GM19025 (cell line): ENCODE measurements around the gene USP40.

ENCODE experiments used
- ATAC-seq: cut with Tn5 transposase; IDR thresholded peaks from one replicate; pipeline ENCODE4 v1.9.1; 2021; ENCODE audit warnings: mild to moderate bottlenecking, low read depth, moderate library complexity; ENCODE audit not compliant: unreplicated experiment

The USP40 gene

GRCh38 chr2:233435436-233436190 lies 131.0 kb downstream of the USP40 start:
- ATAC-seq: no peak

DNA sequence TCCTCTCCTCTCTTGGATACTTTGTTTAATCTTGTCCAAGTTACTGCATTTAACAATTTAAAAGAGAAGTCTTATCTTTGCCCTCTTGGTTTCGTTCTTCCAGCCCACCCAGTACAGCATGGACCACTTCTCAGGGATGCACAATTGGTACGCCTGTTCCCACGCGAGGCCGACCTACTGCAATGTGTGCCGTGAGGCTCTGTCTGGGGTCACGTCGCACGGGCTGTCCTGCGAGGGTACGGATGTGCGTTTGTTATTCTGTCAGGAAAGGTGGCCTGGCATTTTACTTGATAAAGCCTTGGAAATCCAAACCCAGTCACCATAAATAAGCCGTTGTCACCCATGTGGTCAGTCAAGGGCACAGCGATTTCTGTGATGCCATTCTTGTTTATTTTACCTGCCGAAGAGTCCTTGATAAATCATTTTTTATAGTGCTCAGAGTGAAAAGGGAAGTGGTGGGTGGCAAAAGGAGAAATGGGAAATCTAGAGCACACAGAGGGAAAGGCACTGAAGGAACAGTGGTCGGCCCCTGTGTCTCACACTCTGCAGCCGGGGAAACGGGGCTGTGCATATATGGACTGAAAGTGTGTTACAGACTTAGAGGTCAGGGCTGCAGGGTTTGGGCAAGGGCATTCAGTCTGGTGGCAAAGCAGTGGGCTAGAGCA lies 131.8 kb downstream of the USP40 start:
- ATAC-seq: no peak

DNA sequence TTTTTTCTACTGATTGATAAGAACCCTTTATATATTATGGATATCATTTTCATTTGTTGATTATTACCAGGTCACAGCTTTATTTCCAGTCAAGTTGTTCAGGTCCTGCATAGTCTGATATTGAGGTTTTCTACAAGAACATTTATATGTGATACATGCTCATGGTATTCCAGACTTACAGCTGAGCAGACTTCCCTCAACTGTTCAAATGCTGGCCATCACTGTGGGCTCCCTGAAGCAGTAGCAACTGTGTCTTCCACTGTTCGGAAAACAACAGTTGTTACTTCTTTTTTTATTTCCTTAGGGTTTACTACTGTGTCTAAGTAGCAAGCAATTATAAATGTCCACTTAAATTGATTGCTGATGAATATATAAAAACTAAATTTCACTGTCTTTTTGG lies 132.8 kb downstream of the USP40 start:
- no peak for ATAC-seq

DNA sequence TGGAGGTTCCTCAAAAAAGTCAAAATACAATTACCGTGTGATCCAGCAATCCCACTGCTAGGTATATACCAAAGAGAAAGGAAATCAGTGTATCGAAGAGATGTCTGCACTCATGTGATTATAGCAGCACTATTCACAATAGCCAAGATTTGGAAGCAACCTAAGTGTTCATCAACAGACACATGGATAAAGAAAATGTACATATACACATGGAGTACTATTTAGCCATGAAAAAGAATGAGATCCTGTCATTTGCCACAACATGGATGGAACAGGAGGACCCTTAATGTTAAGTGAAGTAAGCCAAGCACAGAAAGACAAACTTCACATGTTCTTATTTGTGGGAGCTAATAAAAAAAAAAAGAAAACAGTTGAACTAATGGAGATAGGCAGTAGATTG lies 133.6 kb downstream of the USP40 start:
- ATAC-seq: no peak

DNA sequence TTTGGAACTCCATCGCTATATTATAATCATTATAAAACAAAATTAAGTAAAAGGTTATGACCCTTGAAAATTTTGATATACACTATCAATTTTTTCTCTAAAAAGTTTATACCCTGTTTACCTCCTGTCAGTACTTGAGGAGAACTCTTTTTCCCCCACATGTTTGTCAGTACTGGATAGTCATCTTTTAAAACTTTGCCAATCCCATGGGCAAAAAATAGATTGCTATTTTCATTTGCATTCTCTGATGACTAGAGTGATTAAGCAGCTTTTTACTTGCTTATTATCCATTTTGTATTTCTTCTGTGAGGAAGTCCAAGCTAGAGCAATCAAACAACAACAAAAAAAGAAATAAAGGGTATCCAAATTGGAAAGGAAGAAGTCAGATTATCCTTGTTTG lies 135.9 kb downstream of the USP40 start:
- no peak for ATAC-seq

DNA sequence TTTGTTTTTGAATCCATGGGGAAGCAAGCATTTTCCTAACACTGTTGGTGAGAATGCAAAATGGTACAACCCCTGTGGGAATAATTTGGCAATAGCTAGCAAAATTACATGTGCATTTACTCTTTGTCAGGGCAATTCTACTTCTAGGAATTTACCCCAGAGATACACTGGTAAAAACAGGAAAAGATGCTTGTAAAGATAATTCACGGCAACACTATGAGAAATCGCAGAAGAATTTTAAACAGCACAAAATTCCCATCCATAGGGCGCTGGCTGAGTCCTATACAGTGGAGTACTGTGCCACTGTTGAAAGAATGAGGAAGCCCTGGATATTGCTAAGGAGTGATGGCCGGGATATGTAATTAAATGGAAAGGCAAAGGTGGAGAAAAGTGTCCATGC lies 136.5 kb downstream of the USP40 start:
- no peak for ATAC-seq

- no peak for ATAC-seq
These were observed 137.2 kb downstream of the USP40 start for GRCh38 chr2:233429175-233429897.

- no peak for ATAC-seq
These were observed 138.1 kb downstream of the USP40 start for GRCh38 chr2:233428438-233428837.

GRCh38 chr2:233428008-233428407 lies 138.6 kb downstream of the USP40 start:
- ATAC-seq: no peak

- ATAC-seq: no peak
These were observed 139.8 kb downstream of the USP40 start for GRCh38 chr2:233426619-233427342.
